NB4 (cell line): ENCODE data around the gene ZSWIM6.

Experiments used
- TF ChIP-seq, protein P1 (sequence below): IDR thresholded peaks from 2 replicates; pipeline ENCODE4 v1.6.1; 2011; ENCODE audit warnings: low read depth, low read length
- TF ChIP-seq, protein P2 (sequence below): IDR thresholded peaks from one replicate; pipeline ENCODE4 v1.5.1; 2012; ENCODE audit warnings: low read depth, low read length

DNA sequence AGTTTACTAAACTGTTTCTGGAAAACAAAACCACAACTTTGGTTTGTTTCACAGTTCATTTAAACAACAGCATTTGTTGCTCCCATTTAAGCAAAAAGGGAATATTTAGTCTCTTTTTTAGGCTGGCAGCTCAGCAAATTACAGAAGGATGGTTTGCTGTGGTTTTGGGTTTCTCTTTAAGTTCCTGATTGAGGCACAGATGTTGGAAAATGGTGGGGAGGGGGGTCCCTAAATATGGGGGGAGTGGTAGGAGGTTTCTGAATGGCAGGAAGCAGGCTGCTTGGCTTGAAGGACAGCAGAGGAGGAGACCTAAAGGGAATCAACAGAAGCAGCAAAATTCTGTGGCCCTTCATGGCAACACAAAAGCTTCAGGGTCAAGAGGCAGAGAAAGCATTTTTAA, 263.4 kb downstream of the ZSWIM6 start:
- TF ChIP-seq, protein P1, sequence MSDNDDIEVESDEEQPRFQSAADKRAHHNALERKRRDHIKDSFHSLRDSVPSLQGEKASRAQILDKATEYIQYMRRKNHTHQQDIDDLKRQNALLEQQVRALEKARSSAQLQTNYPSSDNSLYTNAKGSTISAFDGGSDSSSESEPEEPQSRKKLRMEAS = no peak
- TF ChIP-seq, protein P2, sequence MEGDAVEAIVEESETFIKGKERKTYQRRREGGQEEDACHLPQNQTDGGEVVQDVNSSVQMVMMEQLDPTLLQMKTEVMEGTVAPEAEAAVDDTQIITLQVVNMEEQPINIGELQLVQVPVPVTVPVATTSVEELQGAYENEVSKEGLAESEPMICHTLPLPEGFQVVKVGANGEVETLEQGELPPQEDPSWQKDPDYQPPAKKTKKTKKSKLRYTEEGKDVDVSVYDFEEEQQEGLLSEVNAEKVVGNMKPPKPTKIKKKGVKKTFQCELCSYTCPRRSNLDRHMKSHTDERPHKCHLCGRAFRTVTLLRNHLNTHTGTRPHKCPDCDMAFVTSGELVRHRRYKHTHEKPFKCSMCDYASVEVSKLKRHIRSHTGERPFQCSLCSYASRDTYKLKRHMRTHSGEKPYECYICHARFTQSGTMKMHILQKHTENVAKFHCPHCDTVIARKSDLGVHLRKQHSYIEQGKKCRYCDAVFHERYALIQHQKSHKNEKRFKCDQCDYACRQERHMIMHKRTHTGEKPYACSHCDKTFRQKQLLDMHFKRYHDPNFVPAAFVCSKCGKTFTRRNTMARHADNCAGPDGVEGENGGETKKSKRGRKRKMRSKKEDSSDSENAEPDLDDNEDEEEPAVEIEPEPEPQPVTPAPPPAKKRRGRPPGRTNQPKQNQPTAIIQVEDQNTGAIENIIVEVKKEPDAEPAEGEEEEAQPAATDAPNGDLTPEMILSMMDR = no peak
